Subcutaneous adipose tissue (tissue), 4 donors: ENCODE results near the gene C11orf24. TPM values are rescaled to one million over a fixed set of nuclear protein-coding genes. Genes with fewer than 3 reads are reported as not detected.

Source experiments
- CTCF ChIP-seq: fragments of 450-650 bp; IDR thresholded peaks from one replicate; pipeline ENCODE4 v1.5.1; 2016; ENCODE audit warnings: low read depth, mild to moderate bottlenecking, control low read depth, antibody characterized with exemption, moderate library complexity
- total RNA-seq, 4 donors: library from RNA; depleted of rRNA; stranded (reverse); fragments of >200 nt; gene quantifications; one replicate each; pipeline ENCODE4 v1.1.0, GENCODE V29; 2016

C11orf24 gene
- total RNA-seq, 4 donors from 2014 or later, result 10.2 to 27.1 (median 20.2) TPM

GRCh38 chr11:68271023-68271780 is 571 bp downstream of the C11orf24 start:
- no peak for TF ChIP-seq CTCF

GRCh38 chr11:68270196-68271022 is 1.4 kb downstream of the C11orf24 start:
- TF ChIP-seq CTCF, result no peak

GRCh38 chr11:68269414-68270081 is 2.2 kb downstream of the C11orf24 start:
- TF ChIP-seq CTCF, result no peak

- no peak for TF ChIP-seq CTCF
Observed at GRCh38 chr11:68267881-68268240, 3.9 kb downstream of the C11orf24 start.

DNA sequence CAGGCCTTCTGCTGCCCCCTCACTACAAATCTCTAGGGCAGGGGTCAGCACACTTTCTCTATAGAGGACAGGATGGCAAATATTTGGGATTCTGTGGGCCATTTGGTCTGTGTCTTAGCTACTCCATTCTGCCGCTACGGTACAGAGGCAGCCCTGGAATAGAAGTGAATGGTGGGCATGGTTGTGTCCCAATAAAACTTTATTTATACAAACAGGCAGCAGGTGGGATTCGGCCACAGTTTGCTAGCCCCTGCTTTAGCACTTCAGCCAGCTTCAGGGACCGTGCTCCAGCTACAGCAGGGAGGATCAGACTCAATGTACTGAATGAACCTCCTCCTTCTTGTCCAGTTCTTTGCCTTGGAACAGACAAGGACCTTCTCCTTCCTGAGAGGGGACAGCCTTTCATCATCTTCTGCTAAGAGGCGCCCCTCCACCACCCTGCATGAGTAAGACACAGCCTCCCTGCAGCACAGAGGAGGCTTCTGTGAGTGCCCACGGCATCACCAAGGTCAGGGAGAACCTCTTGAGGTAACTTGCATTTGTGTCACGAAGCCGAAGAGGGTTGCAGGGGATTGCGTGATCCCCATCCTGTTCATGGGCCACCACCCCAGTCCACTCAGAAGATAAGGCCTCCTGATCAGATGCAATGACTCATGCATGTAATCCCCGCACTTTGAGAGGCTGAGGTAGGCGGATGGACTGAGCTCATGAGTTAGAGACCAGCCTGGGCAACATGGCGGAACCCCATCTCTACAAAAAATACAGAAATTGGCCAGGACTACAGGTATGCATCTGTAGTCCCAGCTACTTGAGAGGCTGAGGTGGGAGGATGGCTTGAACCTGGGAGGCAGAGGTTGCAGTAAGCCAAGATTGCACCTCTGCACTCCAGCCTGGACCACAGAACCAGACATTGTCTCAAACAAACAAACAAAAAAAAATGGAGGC is 4.6 kb downstream of the C11orf24 start:
- no peak for TF ChIP-seq CTCF

DNA sequence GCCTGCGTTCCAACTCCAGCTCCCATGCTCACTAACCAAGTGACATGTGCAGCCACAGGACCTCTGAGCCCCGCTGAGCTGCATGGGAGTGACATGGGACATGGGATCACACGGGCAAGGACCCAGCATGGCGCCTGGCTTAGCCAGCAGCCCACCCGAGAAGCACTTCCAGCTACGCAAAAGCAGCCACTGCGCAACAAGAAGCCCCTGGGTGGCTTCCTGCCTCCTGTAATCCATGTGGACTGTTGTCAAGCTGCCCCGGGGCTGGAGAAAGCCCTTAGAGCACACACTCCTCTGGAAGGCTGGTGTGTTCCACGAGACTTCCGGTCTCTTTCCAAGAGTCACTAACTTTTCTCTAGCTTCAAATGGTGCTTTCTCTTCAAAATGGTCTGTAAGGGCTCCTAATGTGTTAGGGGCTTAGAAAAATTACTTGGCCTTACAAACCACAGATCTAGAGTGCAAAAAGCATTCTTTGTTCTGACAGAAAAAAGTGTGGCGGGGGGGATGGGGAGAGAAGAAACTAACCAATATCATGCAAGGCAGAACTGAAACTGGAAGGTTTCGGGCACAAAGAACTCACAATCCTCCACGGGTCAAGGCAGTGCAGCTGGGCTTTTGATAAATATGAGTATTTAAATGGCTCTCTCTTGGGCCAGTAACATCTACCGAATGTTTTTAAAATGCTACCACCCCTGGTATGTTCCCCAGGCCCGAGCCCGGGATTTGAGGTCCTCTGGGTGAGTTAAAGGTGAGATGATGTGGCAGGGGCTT is 5.5 kb downstream of the C11orf24 start:
- TF ChIP-seq CTCF, result no peak
